HepG2 (cell line): Measurements from ENCODE around the gene ZBTB22. TPM values are rescaled to one million over a fixed set of nuclear protein-coding genes. Genes with fewer than 3 reads are reported as not detected.

Experiments used
- CBX5 ChIP-seq: sonication (generic); formaldehyde crosslinking; IDR thresholded peaks from 2 replicates; pipeline ENCODE4 v1.4.0; 2020; ENCODE audit warnings: missing genetic modification reagents, borderline replicate concordance
- ELK4 ChIP-seq: sonication (generic); formaldehyde crosslinking; IDR thresholded peaks from 2 replicates; pipeline ENCODE4 v1.9.0; 2021; ENCODE audit warnings: missing genetic modification reagents, borderline replicate concordance
- ESRRA ChIP-seq: sonication (generic); formaldehyde crosslinking; IDR thresholded peaks from 2 replicates; pipeline ENCODE4 v1.5.1; 2020; ENCODE audit warnings: mild to moderate bottlenecking, low read depth, missing genetic modification reagents
- FOXA1 ChIP-seq, 2 experiments: fragments of 450-650 bp in 1 of 2; sonication (generic) in 1 of 2; formaldehyde crosslinking in 1 of 2; IDR thresholded peaks; 2 replicates each; pipeline versions ENCODE4 v1.4.0 to v1.6.1; 2016 to 2020; ENCODE audit warnings: missing genetic modification reagents in 1 of 2
- HMG20A ChIP-seq: IDR thresholded peaks from 2 replicates; pipeline ENCODE4 v1.6.1; 2016; ENCODE audit warnings: borderline replicate concordance
- HMG20B ChIP-seq: conservative IDR thresholded peaks from 2 replicates; pipeline ENCODE4 v1.6.1; 2016; ENCODE audit warnings: missing genetic modification reagents, missing compliant biosample characterization
- HNRNPH1 ChIP-seq: fragments of 200-400 bp; formaldehyde crosslinking; optimal IDR thresholded peaks from 2 replicates; pipeline ENCODE3; 2017; ENCODE audit warnings: mild to moderate bottlenecking, low read depth, low read length
- HNRNPUL1 ChIP-seq: fragments of 200-400 bp; formaldehyde crosslinking; IDR thresholded peaks from 2 replicates; pipeline ENCODE4 v1.6.1; 2017; ENCODE audit warnings: low read depth, mild to moderate bottlenecking, low read length, moderate library complexity
- IKZF4 ChIP-seq: sonication (generic); formaldehyde crosslinking; IDR thresholded peaks from 2 replicates; pipeline ENCODE4 v1.5.1; 2020; ENCODE audit warnings: borderline replicate concordance, mild to moderate bottlenecking, low read depth, missing genetic modification reagents; ENCODE audit errors: not compliant biosample characterization
- KAT7 ChIP-seq: IDR thresholded peaks from 2 replicates; pipeline ENCODE4 v1.6.1; 2018; ENCODE audit warnings: borderline replicate concordance, missing compliant biosample characterization
- KDM5A ChIP-seq: fragments of 200-600 bp; sonication (generic); IDR thresholded peaks from 2 replicates; pipeline ENCODE4 v1.7.0; 2018; ENCODE audit warnings: antibody characterized with exemption, mild to moderate bottlenecking, low read length, borderline replicate concordance
- KLF6 ChIP-seq: IDR thresholded peaks from 2 replicates; pipeline ENCODE4 v1.8.0; 2016; ENCODE audit warnings: missing biosample characterization, missing genetic modification reagents
- KMT2B ChIP-seq: IDR thresholded peaks from 2 replicates; pipeline ENCODE4 v1.6.1; 2016; ENCODE audit warnings: missing genetic modification reagents, missing compliant biosample characterization
- NR1H2 ChIP-seq: sonication (generic); formaldehyde crosslinking; IDR thresholded peaks from 2 replicates; pipeline ENCODE4 v1.8.1; 2022; ENCODE audit warnings: low read depth, missing genetic modification reagents, borderline replicate concordance
- SSRP1 ChIP-seq: IDR thresholded peaks from 2 replicates; pipeline ENCODE4 v1.6.1; 2016; ENCODE audit warnings: control low read depth
- TBL1XR1 ChIP-seq: fragments of 150-350 bp; IDR thresholded peaks from 2 replicates; pipeline ENCODE4 v1.6.1; 2014; ENCODE audit warnings: borderline replicate concordance, low read length; ENCODE audit not compliant: partially characterized antibody
- ZMYM3 ChIP-seq: sonication (generic); formaldehyde crosslinking; IDR thresholded peaks from 2 replicates; pipeline ENCODE4 v1.5.1; 2020; ENCODE audit warnings: mild to moderate bottlenecking, missing genetic modification reagents
- ZNF530 ChIP-seq: sonication (generic); formaldehyde crosslinking; IDR thresholded peaks from 2 replicates; pipeline ENCODE4 v1.5.0; 2020; ENCODE audit warnings: low read depth, mild to moderate bottlenecking, missing genetic modification reagents
- polyA plus RNA-seq, 8 experiments: library from polyadenylated mRNA; depleted of rRNA in 3 of 8; stranded (reverse) in 7 of 8; unstranded in 1 of 8; fragments of >200 nt; fragmentation: Illumina TruSeq in 4 of 8; extraction: Trizol in 4 of 8; gene quantifications; 2 replicates each; pipeline versions ENCODE4 v1.2.1 to v1.2.3, GENCODE V29; 2011 to 2016; ENCODE audit warnings: low read depth in 4 of 8, missing spikeins in 1 of 8, mixed read lengths in 1 of 8; ENCODE audit not compliant: insufficient read depth in 1 of 8
- total RNA-seq, 5 experiments: library from RNA; depleted of rRNA; stranded (reverse); fragments of >200 nt; fragmentation: Illumina TruSeq; extraction: Trizol; gene quantifications; 2 replicates each; pipeline ENCODE4 v1.2.3, GENCODE V29; 2016; ENCODE audit warnings: low read depth in 1 of 5
- TF ChIP-seq, protein P1 (sequence below): IDR thresholded peaks from 2 replicates; pipeline ENCODE4 v1.6.1; 2016; ENCODE audit warnings: low read depth, missing genetic modification reagents, missing compliant biosample characterization
- TF ChIP-seq, protein P2 (sequence below): sonication (generic); formaldehyde crosslinking; IDR thresholded peaks from 2 replicates; pipeline ENCODE4 v1.4.0; 2020; ENCODE audit warnings: mild to moderate bottlenecking, missing genetic modification reagents

The ZBTB22 gene
- total and polyA plus RNA-seq, 2 of the 13 experiments (the other 11 are each of a cell fraction or from before 2014, with no cell fraction given) = 8.0 to 10.6 TPM

GRCh38 chr6:33317669-33318425 is at the start of gene ZBTB22 (continued):
- TF ChIP-seq, protein P1, sequence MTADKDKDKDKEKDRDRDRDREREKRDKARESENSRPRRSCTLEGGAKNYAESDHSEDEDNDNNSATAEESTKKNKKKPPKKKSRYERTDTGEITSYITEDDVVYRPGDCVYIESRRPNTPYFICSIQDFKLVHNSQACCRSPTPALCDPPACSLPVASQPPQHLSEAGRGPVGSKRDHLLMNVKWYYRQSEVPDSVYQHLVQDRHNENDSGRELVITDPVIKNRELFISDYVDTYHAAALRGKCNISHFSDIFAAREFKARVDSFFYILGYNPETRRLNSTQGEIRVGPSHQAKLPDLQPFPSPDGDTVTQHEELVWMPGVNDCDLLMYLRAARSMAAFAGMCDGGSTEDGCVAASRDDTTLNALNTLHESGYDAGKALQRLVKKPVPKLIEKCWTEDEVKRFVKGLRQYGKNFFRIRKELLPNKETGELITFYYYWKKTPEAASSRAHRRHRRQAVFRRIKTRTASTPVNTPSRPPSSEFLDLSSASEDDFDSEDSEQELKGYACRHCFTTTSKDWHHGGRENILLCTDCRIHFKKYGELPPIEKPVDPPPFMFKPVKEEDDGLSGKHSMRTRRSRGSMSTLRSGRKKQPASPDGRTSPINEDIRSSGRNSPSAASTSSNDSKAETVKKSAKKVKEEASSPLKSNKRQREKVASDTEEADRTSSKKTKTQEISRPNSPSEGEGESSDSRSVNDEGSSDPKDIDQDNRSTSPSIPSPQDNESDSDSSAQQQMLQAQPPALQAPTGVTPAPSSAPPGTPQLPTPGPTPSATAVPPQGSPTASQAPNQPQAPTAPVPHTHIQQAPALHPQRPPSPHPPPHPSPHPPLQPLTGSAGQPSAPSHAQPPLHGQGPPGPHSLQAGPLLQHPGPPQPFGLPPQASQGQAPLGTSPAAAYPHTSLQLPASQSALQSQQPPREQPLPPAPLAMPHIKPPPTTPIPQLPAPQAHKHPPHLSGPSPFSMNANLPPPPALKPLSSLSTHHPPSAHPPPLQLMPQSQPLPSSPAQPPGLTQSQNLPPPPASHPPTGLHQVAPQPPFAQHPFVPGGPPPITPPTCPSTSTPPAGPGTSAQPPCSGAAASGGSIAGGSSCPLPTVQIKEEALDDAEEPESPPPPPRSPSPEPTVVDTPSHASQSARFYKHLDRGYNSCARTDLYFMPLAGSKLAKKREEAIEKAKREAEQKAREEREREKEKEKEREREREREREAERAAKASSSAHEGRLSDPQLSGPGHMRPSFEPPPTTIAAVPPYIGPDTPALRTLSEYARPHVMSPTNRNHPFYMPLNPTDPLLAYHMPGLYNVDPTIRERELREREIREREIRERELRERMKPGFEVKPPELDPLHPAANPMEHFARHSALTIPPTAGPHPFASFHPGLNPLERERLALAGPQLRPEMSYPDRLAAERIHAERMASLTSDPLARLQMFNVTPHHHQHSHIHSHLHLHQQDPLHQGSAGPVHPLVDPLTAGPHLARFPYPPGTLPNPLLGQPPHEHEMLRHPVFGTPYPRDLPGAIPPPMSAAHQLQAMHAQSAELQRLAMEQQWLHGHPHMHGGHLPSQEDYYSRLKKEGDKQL (CRISPR knock-in tag) = no peak
- no peak for TF ChIP-seq ELK4 (CRISPR knock-in tag)
- TF ChIP-seq KAT7 (CRISPR knock-in tag) = no peak
- TF ChIP-seq SSRP1 (CRISPR knock-in tag) = 0 out of 2 replicates have a peak, but pooled peaks have one; percentile 29
- TF ChIP-seq KLF6 = peak; percentile 55
- TF ChIP-seq TBL1XR1 = no peak
- TF ChIP-seq HMG20A (CRISPR knock-in tag) = no peak
- TF ChIP-seq CBX5 (CRISPR knock-in tag) = no peak
- peak; percentile 80; the same call in 1 of the 2 replicates for TF ChIP-seq KDM5A
- TF ChIP-seq IKZF4 (CRISPR knock-in tag) = no peak
- TF ChIP-seq FOXA1 (IDR thresholded peaks at IDR 0.05) = no peak
- TF ChIP-seq FOXA1 (CRISPR knock-in tag; IDR thresholded peaks at IDR 0.05) = no peak
- TF ChIP-seq KMT2B (CRISPR knock-in tag) = no peak; the same call in 1 of the 2 replicates
- TF ChIP-seq NR1H2 (CRISPR knock-in tag) = no peak
- TF ChIP-seq ZMYM3 = no peak; the same call in 1 of the 2 replicates
- TF ChIP-seq ZNF530 (CRISPR knock-in tag) = no peak
- no peak for TF ChIP-seq HNRNPUL1
- TF ChIP-seq, protein P2, sequence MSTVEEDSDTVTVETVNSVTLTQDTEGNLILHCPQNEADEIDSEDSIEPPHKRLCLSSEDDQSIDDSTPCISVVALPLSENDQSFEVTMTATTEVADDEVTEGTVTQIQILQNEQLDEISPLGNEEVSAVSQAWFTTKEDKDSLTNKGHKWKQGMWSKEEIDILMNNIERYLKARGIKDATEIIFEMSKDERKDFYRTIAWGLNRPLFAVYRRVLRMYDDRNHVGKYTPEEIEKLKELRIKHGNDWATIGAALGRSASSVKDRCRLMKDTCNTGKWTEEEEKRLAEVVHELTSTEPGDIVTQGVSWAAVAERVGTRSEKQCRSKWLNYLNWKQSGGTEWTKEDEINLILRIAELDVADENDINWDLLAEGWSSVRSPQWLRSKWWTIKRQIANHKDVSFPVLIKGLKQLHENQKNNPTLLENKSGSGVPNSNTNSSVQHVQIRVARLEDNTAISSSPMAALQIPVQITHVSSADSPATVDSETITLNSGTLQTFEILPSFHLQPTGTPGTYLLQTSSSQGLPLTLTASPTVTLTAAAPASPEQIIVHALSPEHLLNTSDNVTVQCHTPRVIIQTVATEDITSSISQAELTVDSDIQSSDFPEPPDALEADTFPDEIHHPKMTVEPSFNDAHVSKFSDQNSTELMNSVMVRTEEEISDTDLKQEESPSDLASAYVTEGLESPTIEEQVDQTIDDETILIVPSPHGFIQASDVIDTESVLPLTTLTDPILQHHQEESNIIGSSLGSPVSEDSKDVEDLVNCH = no peak
- no peak for TF ChIP-seq ESRRA (CRISPR knock-in tag)
- TF ChIP-seq HMG20B (CRISPR knock-in tag) = no peak
- no peak for TF ChIP-seq HNRNPH1
